CD4-positive, alpha-beta T cell treated with Interleukin-15 for 4 hours (primary cell): ENCODE data around the gene PTPRK.

ENCODE experiments used
- DNase-seq: peaks from one replicate; pipeline ENCODE4 v3.0.0-alpha.2; 2020; ENCODE audit warnings: low spot score

PTPRK gene

GRCh38 chr6:128280960-128281359 lies 239.4 kb downstream of the PTPRK start:
- no peak for DNase-seq

GRCh38 chr6:128280066-128280465 lies 240.3 kb downstream of the PTPRK start:
- DNase-seq: no peak

- no peak for DNase-seq
Measured at GRCh38 chr6:128278836-128279235, 241.6 kb downstream of the PTPRK start.

GRCh38 chr6:128277379-128277778 lies 243.0 kb downstream of the PTPRK start:
- no peak for DNase-seq

- DNase-seq: no peak
Measured at GRCh38 chr6:128276311-128276710, 244.1 kb downstream of the PTPRK start.

GRCh38 chr6:128275681-128276080 lies 244.7 kb downstream of the PTPRK start:
- no peak for DNase-seq

- DNase-seq: no peak
Measured at GRCh38 chr6:128275030-128275429, 245.4 kb downstream of the PTPRK start.

GRCh38 chr6:128271527-128271926 lies 248.9 kb downstream of the PTPRK start:
- no peak for DNase-seq

GRCh38 chr6:128271011-128271410 lies 249.4 kb downstream of the PTPRK start:
- no peak for DNase-seq

GRCh38 chr6:128266946-128267345 lies 253.5 kb downstream of the PTPRK start:
- DNase-seq: no peak

GRCh38 chr6:128265706-128266105 lies 254.7 kb downstream of the PTPRK start:
- DNase-seq: no peak

GRCh38 chr6:128259730-128260685 lies 260.4 kb downstream of the PTPRK start:
- DNase-seq: peak; percentile 12

GRCh38 chr6:128259029-128259724 lies 261.2 kb downstream of the PTPRK start:
- peak; percentile 13 for DNase-seq

- DNase-seq: no peak
Measured at GRCh38 chr6:128256095-128256494, 264.3 kb downstream of the PTPRK start.

GRCh38 chr6:128252341-128253176 lies 267.8 kb downstream of the PTPRK start:
- DNase-seq: no peak

GRCh38 chr6:128251445-128252340 lies 268.7 kb downstream of the PTPRK start:
- DNase-seq: no peak

GRCh38 chr6:128250370-128251070 lies 269.9 kb downstream of the PTPRK start:
- DNase-seq: no peak

GRCh38 chr6:128249429-128249828 lies 271.0 kb downstream of the PTPRK start:
- no peak for DNase-seq

- no peak for DNase-seq
Measured at GRCh38 chr6:128246472-128247260, 273.7 kb downstream of the PTPRK start.
